Measurements from ENCODE around the gene MDN1.

- TF ChIP-seq CTCF (IDR thresholded peaks at IDR 0.05) (no peak), POLR2A (IDR thresholded peaks at IDR 0.05) (no peak)
Observed at GRCh38 chr6:89799096-89799495, 20.5 kb downstream of the MDN1 start.
